ENCODE results near the gene SEC22A.

Gene SEC22A

DNA sequence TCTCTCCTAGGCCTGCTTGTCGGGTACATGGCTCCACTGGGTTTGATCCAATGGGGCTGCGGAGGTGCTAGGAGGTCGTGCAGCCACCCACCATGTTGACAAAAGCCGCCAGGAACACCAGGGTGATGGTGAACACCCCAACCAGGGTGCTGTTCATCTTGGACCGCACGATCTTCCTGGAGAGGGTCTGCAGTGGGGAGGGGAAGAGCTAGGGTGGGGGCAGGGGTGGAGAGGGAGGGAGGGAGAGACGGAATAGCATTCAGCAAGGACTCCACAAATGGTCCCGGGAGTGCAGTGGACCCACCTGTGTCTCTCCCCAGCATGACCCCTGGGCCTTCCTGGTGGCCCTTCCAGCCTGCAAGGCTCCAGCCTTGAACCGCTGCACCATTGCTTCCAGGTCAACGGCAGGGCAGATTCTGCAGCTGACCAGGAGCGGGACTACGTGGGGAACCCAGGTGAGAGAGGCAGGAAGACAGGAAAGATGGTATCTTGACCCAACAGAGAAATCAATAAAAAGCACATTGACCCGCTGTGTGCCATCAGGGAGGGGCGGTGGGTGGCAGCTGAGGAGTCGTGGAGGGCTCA lies 102.3 kb downstream of the SEC22A start:
- H3K9me3 ChIP-seq (ENCODE audit: control insufficient read depth, low read length) = no peaks in the 10 kb centered on the region
- no peaks in the 10 kb centered on the region for H3K27me3 ChIP-seq (ENCODE audit: control insufficient read depth, insufficient read depth, low read length)
- H3K79me2 ChIP-seq = no peaks in the 10 kb centered on the region
- no peaks in the 10 kb centered on the region for H3K36me3 ChIP-seq (ENCODE audit: control insufficient read depth, insufficient read depth, low read length)
- no peak overlapping the region for H3K9ac ChIP-seq
- no peaks in the 10 kb centered on the region for H3K4me1 ChIP-seq
- H3K27ac ChIP-seq = no peak overlapping the region
- no peak overlapping the region for H3K4me2 ChIP-seq (ENCODE audit: low read length)
- no peak overlapping the region for H2AFZ ChIP-seq
- TF ChIP-seq, protein P1, sequence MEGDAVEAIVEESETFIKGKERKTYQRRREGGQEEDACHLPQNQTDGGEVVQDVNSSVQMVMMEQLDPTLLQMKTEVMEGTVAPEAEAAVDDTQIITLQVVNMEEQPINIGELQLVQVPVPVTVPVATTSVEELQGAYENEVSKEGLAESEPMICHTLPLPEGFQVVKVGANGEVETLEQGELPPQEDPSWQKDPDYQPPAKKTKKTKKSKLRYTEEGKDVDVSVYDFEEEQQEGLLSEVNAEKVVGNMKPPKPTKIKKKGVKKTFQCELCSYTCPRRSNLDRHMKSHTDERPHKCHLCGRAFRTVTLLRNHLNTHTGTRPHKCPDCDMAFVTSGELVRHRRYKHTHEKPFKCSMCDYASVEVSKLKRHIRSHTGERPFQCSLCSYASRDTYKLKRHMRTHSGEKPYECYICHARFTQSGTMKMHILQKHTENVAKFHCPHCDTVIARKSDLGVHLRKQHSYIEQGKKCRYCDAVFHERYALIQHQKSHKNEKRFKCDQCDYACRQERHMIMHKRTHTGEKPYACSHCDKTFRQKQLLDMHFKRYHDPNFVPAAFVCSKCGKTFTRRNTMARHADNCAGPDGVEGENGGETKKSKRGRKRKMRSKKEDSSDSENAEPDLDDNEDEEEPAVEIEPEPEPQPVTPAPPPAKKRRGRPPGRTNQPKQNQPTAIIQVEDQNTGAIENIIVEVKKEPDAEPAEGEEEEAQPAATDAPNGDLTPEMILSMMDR (IDR thresholded peaks at IDR 0.05) = no peak
- H3K4me3 ChIP-seq (ENCODE audit: low read depth, low read length) = no peak overlapping the region

GRCh38 chr3:123305192-123305591 lies 103.4 kb downstream of the SEC22A start:
- H3K79me2 ChIP-seq = no peaks in the 10 kb centered on the region
- H2AFZ ChIP-seq = no peak overlapping the region
- H3K4me3 ChIP-seq (ENCODE audit: low read depth, low read length) = no peak overlapping the region
- TF ChIP-seq, protein P1 (IDR thresholded peaks at IDR 0.05) = no peak
- H3K4me2 ChIP-seq (ENCODE audit: low read length) = no peak overlapping the region
- H3K27ac ChIP-seq = no peak overlapping the region
- H3K27me3 ChIP-seq (ENCODE audit: control insufficient read depth, insufficient read depth, low read length) = no peaks in the 10 kb centered on the region
- H3K9ac ChIP-seq = no peak overlapping the region
- no peaks in the 10 kb centered on the region for H3K4me1 ChIP-seq
- H3K36me3 ChIP-seq (ENCODE audit: control insufficient read depth, insufficient read depth, low read length) = no peaks in the 10 kb centered on the region
- no peaks in the 10 kb centered on the region for H3K9me3 ChIP-seq (ENCODE audit: control insufficient read depth, low read length)

DNA sequence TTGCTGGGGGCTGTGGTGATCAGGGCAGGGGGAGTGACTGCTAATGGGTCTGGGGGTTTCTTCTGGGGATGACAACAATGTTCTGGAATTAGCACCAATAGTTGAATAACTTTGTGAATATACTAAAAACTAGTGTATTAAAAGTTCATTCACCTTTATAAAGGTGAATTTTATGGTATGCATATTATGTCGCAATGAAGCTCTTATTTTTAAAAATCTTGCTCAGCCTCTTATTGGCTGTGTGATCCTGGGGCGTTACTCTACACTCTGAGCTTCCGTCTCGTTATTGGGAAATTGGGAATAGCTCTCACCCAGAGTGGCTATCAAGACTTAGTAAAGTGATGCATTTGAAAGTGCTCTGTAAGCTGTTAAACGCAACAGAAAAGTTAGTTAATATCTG lies 105.3 kb downstream of the SEC22A start:
- H3K27ac ChIP-seq = no peak overlapping the region
- H3K9me3 ChIP-seq (ENCODE audit: control insufficient read depth, low read length) = no peaks in the 10 kb centered on the region
- TF ChIP-seq, protein P1 (IDR thresholded peaks at IDR 0.05) = no peak
- no peak overlapping the region for H3K4me2 ChIP-seq (ENCODE audit: low read length)
- H3K36me3 ChIP-seq (ENCODE audit: control insufficient read depth, insufficient read depth, low read length) = no peaks in the 10 kb centered on the region
- no peak overlapping the region for H2AFZ ChIP-seq
- H3K4me3 ChIP-seq (ENCODE audit: low read depth, low read length) = no peak overlapping the region
- H3K79me2 ChIP-seq = no peaks in the 10 kb centered on the region
- no peak overlapping the region for H3K9ac ChIP-seq
- H3K27me3 ChIP-seq (ENCODE audit: control insufficient read depth, insufficient read depth, low read length) = no peaks in the 10 kb centered on the region
- H3K4me1 ChIP-seq = no peaks in the 10 kb centered on the region

GRCh38 chr3:123310186-123310585 lies 108.4 kb downstream of the SEC22A start:
- TF ChIP-seq, protein P1 (IDR thresholded peaks at IDR 0.05) = no peak
- Histone ChIP-seq H3K79me2 (no peaks in the 10 kb centered on the region), H3K4me1 (peaks cover 3% of the 10 kb centered on the region), H3K27ac (no peak overlapping the region), H3K36me3 (ENCODE audit: control insufficient read depth, insufficient read depth, low read length) (no peaks in the 10 kb centered on the region), H3K4me2 (ENCODE audit: low read length) (no peak overlapping the region), H3K4me3 (ENCODE audit: low read depth, low read length) (no peak overlapping the region), H3K9me3 (ENCODE audit: control insufficient read depth, low read length) (no peaks in the 10 kb centered on the region), H3K9ac (no peak overlapping the region), H2AFZ (no peak overlapping the region), H3K27me3 (ENCODE audit: control insufficient read depth, insufficient read depth, low read length) (no peaks in the 10 kb centered on the region)

DNA sequence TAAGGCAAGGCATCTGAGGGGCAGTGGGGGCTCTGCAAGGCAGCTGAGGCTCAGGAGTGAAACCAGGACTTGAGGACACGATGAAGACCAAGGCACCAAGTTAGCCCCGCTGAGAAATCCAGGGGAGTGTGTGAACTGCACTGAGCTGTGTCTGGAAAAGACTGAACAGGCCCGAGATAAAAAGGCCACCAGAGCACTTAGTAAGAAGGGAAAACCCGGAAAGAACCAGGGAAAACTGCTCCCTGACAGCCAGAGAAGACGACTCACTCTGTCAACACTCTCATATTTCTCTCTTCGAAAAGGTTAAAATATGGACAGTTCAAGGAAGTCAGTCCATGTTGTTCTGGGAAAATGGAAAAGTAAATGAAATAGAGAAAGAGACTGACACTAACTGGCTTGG lies 109.0 kb downstream of the SEC22A start:
- Histone ChIP-seq H3K36me3 (ENCODE audit: control insufficient read depth, insufficient read depth, low read length) (no peaks in the 10 kb centered on the region), H3K79me2 (no peaks in the 10 kb centered on the region), H3K4me3 (ENCODE audit: low read depth, low read length) (no peak overlapping the region), H3K9ac (no peak overlapping the region), H3K9me3 (ENCODE audit: control insufficient read depth, low read length) (no peaks in the 10 kb centered on the region), H2AFZ (no peak overlapping the region), H3K27me3 (ENCODE audit: control insufficient read depth, insufficient read depth, low read length) (no peaks in the 10 kb centered on the region), H3K4me1 (peaks cover 3% of the 10 kb centered on the region), H3K4me2 (ENCODE audit: low read length) (no peak overlapping the region), H3K27ac (no peak overlapping the region)
- TF ChIP-seq, protein P1 (IDR thresholded peaks at IDR 0.05) = no peak
